Liver (tissue), 3 donors: Measurements from ENCODE around the gene XG.

Source experiments
- ATF3 ChIP-seq: IDR thresholded peaks from 2 replicates; pipeline ENCODE4 v1.6.1; 2016; ENCODE audit warnings: antibody characterized with exemption
- CTCF ChIP-seq: fragments of 150-350 bp; IDR thresholded peaks from 2 replicates; pipeline ENCODE4 v1.5.1; 2017; ENCODE audit warnings: improper control_type of control experiment, low read depth, low read length; ENCODE audit not compliant: missing input control
- EGR1 ChIP-seq, 2 donors: IDR thresholded peaks; 2 replicates each; pipeline ENCODE4 v1.6.1; 2016 to 2018; ENCODE audit warnings: antibody characterized with exemption in 2 of 2, low read depth in 2 of 2
- JUND ChIP-seq, 2 donors: IDR thresholded peaks; 2 replicates each; pipeline ENCODE4 v1.6.1; 2016; ENCODE audit warnings: antibody characterized with exemption in 2 of 2
- MAX ChIP-seq: IDR thresholded peaks from 2 replicates; pipeline ENCODE4 v1.6.1; 2016; ENCODE audit warnings: antibody characterized with exemption
- REST ChIP-seq: IDR thresholded peaks from 2 replicates; pipeline ENCODE4 v1.6.1; 2016; ENCODE audit warnings: antibody characterized with exemption, mild to moderate bottlenecking
- donor health status: healthy.
- donor health status: healthy.

- TF ChIP-seq CTCF, result no peak
- no peak for TF ChIP-seq JUND (IDR thresholded peaks at IDR 0.05)
- TF ChIP-seq REST, result no peak
- no peak for TF ChIP-seq EGR1 (IDR thresholded peaks at IDR 0.05; ENCODE audit: low read depth in 2 of 2)
- no peak for TF ChIP-seq ATF3
- TF ChIP-seq MAX, result no peak
Measured at GRCh38 chrX:2748171-2748814, 3.5 kb upstream of the XG start.
